ENCODE measurements around the gene RBM14. TPM values are rescaled to one million over a fixed set of nuclear protein-coding genes. Genes with fewer than 3 reads are reported as not detected.

The RBM14 gene
- total RNA-seq, 6 donors from 2014 or later: 45.7 to 114 (median 73.1) TPM

DNA sequence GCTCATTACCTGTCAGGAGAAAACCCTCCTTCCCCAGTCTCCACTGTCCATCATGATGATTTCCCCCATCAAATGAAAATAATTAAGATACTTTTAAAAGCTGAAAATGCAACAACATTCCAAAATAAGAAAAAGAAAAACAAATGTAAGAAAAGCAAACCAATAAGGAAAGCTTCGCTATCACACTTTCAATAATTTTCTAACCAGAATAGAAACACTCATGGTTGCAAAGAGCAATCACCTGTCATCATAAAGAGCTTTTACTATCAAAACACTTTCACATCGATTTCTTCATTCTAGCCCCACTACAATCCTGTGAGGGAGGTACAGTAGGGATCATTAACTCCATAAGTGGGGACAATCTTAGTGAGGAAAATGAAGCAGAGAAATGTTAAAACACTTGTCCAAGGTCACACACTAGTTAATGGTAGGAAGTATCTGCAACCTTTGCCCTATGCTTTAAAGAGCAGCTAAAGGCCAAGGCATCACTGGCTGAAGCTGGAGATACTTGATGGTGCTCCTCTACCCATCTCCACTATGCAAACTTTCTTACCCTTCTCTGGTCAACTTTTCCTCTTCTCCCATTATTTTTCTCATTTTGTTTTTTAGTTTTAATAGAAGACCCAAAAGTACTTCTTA is 58.7 kb downstream of the RBM14 start:
- ATAC-seq (ENCODE audit: low FRiP score in 2 of 2) (no peak), DNase-seq (no peak)
- H3K27me3 ChIP-seq: no peaks in the 10 kb centered on the region
- peaks cover 32 to 51% (median 40%) of the 10 kb centered on the region in 4 donors for H3K4me1 ChIP-seq
- TF ChIP-seq POLR2AphosphoS5 (IDR thresholded peaks at IDR 0.05): no peak
- TF ChIP-seq, protein P1, sequence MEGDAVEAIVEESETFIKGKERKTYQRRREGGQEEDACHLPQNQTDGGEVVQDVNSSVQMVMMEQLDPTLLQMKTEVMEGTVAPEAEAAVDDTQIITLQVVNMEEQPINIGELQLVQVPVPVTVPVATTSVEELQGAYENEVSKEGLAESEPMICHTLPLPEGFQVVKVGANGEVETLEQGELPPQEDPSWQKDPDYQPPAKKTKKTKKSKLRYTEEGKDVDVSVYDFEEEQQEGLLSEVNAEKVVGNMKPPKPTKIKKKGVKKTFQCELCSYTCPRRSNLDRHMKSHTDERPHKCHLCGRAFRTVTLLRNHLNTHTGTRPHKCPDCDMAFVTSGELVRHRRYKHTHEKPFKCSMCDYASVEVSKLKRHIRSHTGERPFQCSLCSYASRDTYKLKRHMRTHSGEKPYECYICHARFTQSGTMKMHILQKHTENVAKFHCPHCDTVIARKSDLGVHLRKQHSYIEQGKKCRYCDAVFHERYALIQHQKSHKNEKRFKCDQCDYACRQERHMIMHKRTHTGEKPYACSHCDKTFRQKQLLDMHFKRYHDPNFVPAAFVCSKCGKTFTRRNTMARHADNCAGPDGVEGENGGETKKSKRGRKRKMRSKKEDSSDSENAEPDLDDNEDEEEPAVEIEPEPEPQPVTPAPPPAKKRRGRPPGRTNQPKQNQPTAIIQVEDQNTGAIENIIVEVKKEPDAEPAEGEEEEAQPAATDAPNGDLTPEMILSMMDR (IDR thresholded peaks at IDR 0.05): no peak
- TF ChIP-seq POLR2A (IDR thresholded peaks at IDR 0.05): no peak
- TF ChIP-seq EP300 (IDR thresholded peaks at IDR 0.05): no peak
- 73 to 83% methylated on average over 2 of the region's 2 CpGs for WGBS, 2 donors
- H3K36me3 ChIP-seq: peaks cover 0 to 8% (median 0%) of the 10 kb centered on the region in 4 donors
- no peaks in the 10 kb centered on the region for H3K9me3 ChIP-seq
- H3K4me3 ChIP-seq: no peak overlapping the region
- H3K27ac ChIP-seq: no peak overlapping the region

DNA sequence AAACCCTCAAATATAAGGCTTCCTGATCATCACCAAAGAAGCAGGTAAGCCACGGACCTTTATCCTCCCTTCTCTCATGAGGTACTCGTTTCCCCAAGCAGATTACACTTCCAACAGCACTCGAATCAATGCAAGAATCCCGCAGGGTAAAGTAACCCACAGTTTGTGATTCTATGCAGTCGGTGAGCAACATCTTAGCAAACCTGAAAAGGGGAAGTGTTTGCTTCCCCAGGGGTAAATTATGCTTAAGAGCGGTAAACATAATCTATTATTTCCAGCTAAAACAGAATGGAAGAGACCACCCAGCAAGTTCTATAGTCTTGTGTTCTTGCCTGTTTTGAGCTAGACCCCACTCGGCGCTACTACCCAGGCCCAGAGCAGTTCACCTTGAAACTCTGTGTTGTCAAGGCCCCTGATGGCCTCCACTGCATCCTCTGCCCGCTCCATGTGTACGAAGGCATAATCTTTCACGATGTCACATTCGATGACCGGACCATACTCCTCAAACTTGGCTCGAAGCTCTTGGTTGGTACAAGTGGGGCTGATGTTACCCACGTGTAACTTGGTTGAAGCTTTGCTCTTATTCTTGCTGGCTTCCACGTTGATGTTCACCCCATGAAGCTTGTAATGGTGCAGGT is 60.0 kb downstream of the RBM14 start:
- Histone ChIP-seq H3K27me3 (no peaks in the 10 kb centered on the region), H3K4me1 (peaks cover 32 to 51% (median 40%) of the 10 kb centered on the region in 4 donors), H3K4me3 (peak overlapping the region in 1 of 4 donors; percentile 91), H3K36me3 (no peaks in the 10 kb centered on the region), H3K27ac (no peak overlapping the region), H3K9me3 (no peaks in the 10 kb centered on the region)
- WGBS, 2 donors: 64 to 67% methylated on average over 16 of the region's 16 CpGs
- ATAC-seq (ENCODE audit: low FRiP score in 2 of 2) (no peak), DNase-seq (no peak)
- TF ChIP-seq, protein P1 (IDR thresholded peaks at IDR 0.05): no peak
- no peak for TF ChIP-seq EP300 (IDR thresholded peaks at IDR 0.05)
- TF ChIP-seq POLR2AphosphoS5 (IDR thresholded peaks at IDR 0.05): no peak
- no peak for TF ChIP-seq POLR2A (IDR thresholded peaks at IDR 0.05)

Small RNA genes lying within 50 kb of the gene (small RNA-seq; reads per million reads assigned to genes)
- gene RNU4-39P: 0 reads per million in 4 donors

Other genes with a start within 250 kb of the RBM14 start
- gene SLC29A2, start 244.9 kb upstream of the RBM14 start, total RNA-seq: 10 to 100 TPM in 5 of 6 donors, 1 to 10 TPM in 1; 8.3 to 20.5 (median 13.1) TPM
- gene NPAS4, start 195.6 kb upstream of the RBM14 start, total RNA-seq: not detected
- 10 to 100 TPM; 25.3 to 44.8 (median 33.0) TPM for gene MRPL11, start 177.8 kb upstream of the RBM14 start, total RNA-seq
- 10 to 100 TPM; 14.9 to 19.6 (median 16.9) TPM for gene PELI3, start 149.7 kb upstream of the RBM14 start, total RNA-seq
- gene DPP3, start 136.2 kb upstream of the RBM14 start, total RNA-seq: 10 to 100 TPM; 19.3 to 79.6 (median 44.9) TPM
- gene BBS1, start 106.0 kb upstream of the RBM14 start, total RNA-seq: 100 to 1,000 TPM in 1 of 6 donors, 10 to 100 TPM in 5; 26.0 to 145 (median 44.8) TPM
- gene ZDHHC24, start 70.6 kb upstream of the RBM14 start, total RNA-seq: 10 to 100 TPM; 12.4 to 24.8 (median 14.1) TPM
- under 1 TPM in 1 of 6 donors, not detected in 5; 0.24 TPM for gene ACTN3, start 69.7 kb upstream of the RBM14 start, total RNA-seq
- gene CTSF, start 48.0 kb upstream of the RBM14 start, total RNA-seq: 10 to 100 TPM; 28.5 to 81.7 (median 40.3) TPM
- gene CCDC87, start 23.6 kb upstream of the RBM14 start, total RNA-seq: 1 to 10 TPM in 1 of 6 donors, under 1 TPM in 4, not detected in 1; 0.20 to 4.2 (median 0.44) TPM
- gene CCS, start 23.4 kb upstream of the RBM14 start, total RNA-seq: 10 to 100 TPM; 24.3 to 82.8 (median 34.0) TPM
- gene RBM4, start 22.1 kb downstream of the RBM14 start, total RNA-seq: 100 to 1,000 TPM in 2 of 6 donors, 10 to 100 TPM in 4; 62.4 to 103 (median 90.2) TPM
- 10 to 100 TPM in 4 of 6 donors, 1 to 10 TPM in 2; 7.3 to 27.2 (median 13.9) TPM for gene RBM4B, start 61.3 kb downstream of the RBM14 start, total RNA-seq
- 10 to 100 TPM in 5 of 6 donors, 1 to 10 TPM in 1; 9.3 to 45.1 (median 21.1) TPM for gene SPTBN2, start 112.6 kb downstream of the RBM14 start, total RNA-seq
- 10 to 100 TPM in 5 of 6 donors, 1 to 10 TPM in 1; 7.2 to 28.6 (median 17.5) TPM for gene RCE1, start 226.8 kb downstream of the RBM14 start, total RNA-seq
- 10 to 100 TPM; 11.4 to 29.0 (median 21.8) TPM for gene LRFN4, start 240.4 kb downstream of the RBM14 start, total RNA-seq